CD4-positive, alpha-beta T cell treated with Interleukin-10 for 1 hour (primary cell): ENCODE data around the gene TPPP2.

Experiments
- DNase-seq: peaks from one replicate; pipeline ENCODE4 v3.0.0-alpha.2; 2020

The TPPP2 gene

GRCh38 chr14:21081521-21082142, 51.6 kb downstream of the TPPP2 start:
- no peak for DNase-seq
